Fibroblast of lung (primary cell): Measurements from ENCODE around the gene PITX3. TPM values are rescaled to one million over a fixed set of nuclear protein-coding genes. Genes with fewer than 3 reads are reported as not detected.
"Not testable (repeated sequence)": the region's sequence is repeated elsewhere in the genome, so short reads cannot be mapped to it uniquely, and the experiment has no call there.

Source experiments
- DNase-seq, 2 donors: peaks; one replicate each; pipeline versions ENCODE4 v3.0.0 to v3.0.0-alpha.2; 2010; ENCODE audit warnings: low read depth in 2 of 2
- H2AFZ ChIP-seq: 2 replicates; pipeline ENCODE4 v1.5.1; 2012; ENCODE audit warnings: low read length, control low read depth, inconsistent platforms
- H3K27ac ChIP-seq: 2 replicates; pipeline ENCODE4 v1.5.1; 2011; ENCODE audit warnings: low read length, control low read depth; ENCODE audit not compliant: insufficient read depth
- H3K27me3 ChIP-seq: 2 replicates; pipeline ENCODE4 v1.5.1; 2011; ENCODE audit warnings: mild to moderate bottlenecking, low read length; ENCODE audit not compliant: control insufficient read depth, insufficient read depth
- H3K36me3 ChIP-seq: 2 replicates; pipeline ENCODE4 v1.5.1; 2011; ENCODE audit warnings: low read length; ENCODE audit not compliant: control insufficient read depth, insufficient read depth
- H3K4me1 ChIP-seq: 2 replicates; pipeline ENCODE4 v1.5.1; 2011; ENCODE audit warnings: low read length; ENCODE audit not compliant: control insufficient read depth, insufficient read depth; ENCODE audit errors: extremely low read depth
- H3K4me2 ChIP-seq: 2 replicates; pipeline ENCODE4 v1.5.1; 2011; ENCODE audit warnings: low read length, control low read depth; ENCODE audit not compliant: insufficient read depth; ENCODE audit errors: extremely low read depth
- H3K4me3 ChIP-seq, 4 experiments: fragments of 200-600 bp in 1 of 4; sonication (generic) in 1 of 4; replicated peaks in 1 of 4; 2 replicates each; pipeline ENCODE4 v1.5.1; 2011 to 2016; ENCODE audit warnings: low read length in 4 of 4, low read depth in 3 of 4, mild to moderate bottlenecking in 3 of 4, control low read depth in 2 of 4, inconsistent platforms in 1 of 4, mixed read lengths in 1 of 4; ENCODE audit not compliant: insufficient read depth in 1 of 4; ENCODE audit errors: control extremely low read depth in 1 of 4
- H3K79me2 ChIP-seq: 2 replicates; pipeline ENCODE4 v1.5.1; 2012; ENCODE audit warnings: mild to moderate bottlenecking, low read length, inconsistent platforms; ENCODE audit not compliant: control insufficient read depth, insufficient read depth
- H3K9ac ChIP-seq: 2 replicates; pipeline ENCODE4 v1.5.1; 2011; ENCODE audit warnings: mild to moderate bottlenecking, low read length, control low read depth; ENCODE audit not compliant: insufficient read depth
- H3K9me3 ChIP-seq: 2 replicates; pipeline ENCODE4 v1.5.1; 2012; ENCODE audit warnings: low read depth, low read length; ENCODE audit not compliant: control insufficient read depth, insufficient read depth
- H4K20me1 ChIP-seq: 2 replicates; pipeline ENCODE4 v1.5.1; 2011; ENCODE audit warnings: low read length; ENCODE audit not compliant: control insufficient read depth, insufficient read depth; ENCODE audit errors: extremely low read depth
- EZH2 ChIP-seq: IDR thresholded peaks from 2 replicates; pipeline ENCODE4 v1.5.1; 2012; ENCODE audit warnings: low read length, control low read depth, mild to moderate bottlenecking; ENCODE audit errors: missing control alignments
- polyA plus RNA-seq, 2 donors: library from polyadenylated mRNA; depleted of rRNA in 1 of 2; stranded (reverse) in 1 of 2; unstranded in 1 of 2; fragments of >200 nt; gene quantifications; 2 replicates each; pipeline ENCODE4 v1.2.1, GENCODE V29; 2011 to 2012; ENCODE audit warnings: missing spikeins in 1 of 2
- total RNA-seq: library from RNA; depleted of rRNA; stranded (reverse); fragments of >200 nt; gene quantifications from 2 replicates; pipeline ENCODE4 v1.2.1, GENCODE V29; 2014
- TF ChIP-seq, protein P1 (sequence below), 2 donors: IDR thresholded peaks in 1 of 2; conservative IDR thresholded peaks in 1 of 2; 1 replicate in 1 of 2; 2 replicates in 1 of 2; pipeline ENCODE4 v1.5.1; 2011 to 2012; ENCODE audit warnings: low read length in 2 of 2, control low read depth in 1 of 2, inconsistent platforms in 1 of 2, low read depth in 1 of 2, mild to moderate bottlenecking in 1 of 2

The PITX3 gene
- total and polyA plus RNA-seq, 2 donors (not counting 1 experiment from before 2014, with no cell fraction given) = not detected

- H3K4me3 ChIP-seq = no peak overlapping the region
- no peaks in the 10 kb centered on the region for H3K9me3 ChIP-seq
- peaks cover 78% of the 10 kb centered on the region for H3K79me2 ChIP-seq
- no peak overlapping the region for H3K9ac ChIP-seq
- H4K20me1 ChIP-seq = no peaks in the 10 kb centered on the region
- no peaks in the 10 kb centered on the region for H3K36me3 ChIP-seq
- no peak overlapping the region for H3K27ac ChIP-seq
- TF ChIP-seq, protein P1, sequence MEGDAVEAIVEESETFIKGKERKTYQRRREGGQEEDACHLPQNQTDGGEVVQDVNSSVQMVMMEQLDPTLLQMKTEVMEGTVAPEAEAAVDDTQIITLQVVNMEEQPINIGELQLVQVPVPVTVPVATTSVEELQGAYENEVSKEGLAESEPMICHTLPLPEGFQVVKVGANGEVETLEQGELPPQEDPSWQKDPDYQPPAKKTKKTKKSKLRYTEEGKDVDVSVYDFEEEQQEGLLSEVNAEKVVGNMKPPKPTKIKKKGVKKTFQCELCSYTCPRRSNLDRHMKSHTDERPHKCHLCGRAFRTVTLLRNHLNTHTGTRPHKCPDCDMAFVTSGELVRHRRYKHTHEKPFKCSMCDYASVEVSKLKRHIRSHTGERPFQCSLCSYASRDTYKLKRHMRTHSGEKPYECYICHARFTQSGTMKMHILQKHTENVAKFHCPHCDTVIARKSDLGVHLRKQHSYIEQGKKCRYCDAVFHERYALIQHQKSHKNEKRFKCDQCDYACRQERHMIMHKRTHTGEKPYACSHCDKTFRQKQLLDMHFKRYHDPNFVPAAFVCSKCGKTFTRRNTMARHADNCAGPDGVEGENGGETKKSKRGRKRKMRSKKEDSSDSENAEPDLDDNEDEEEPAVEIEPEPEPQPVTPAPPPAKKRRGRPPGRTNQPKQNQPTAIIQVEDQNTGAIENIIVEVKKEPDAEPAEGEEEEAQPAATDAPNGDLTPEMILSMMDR (conservative IDR thresholded peaks at IDR 0.05 in 1 of 2, IDR thresholded peaks at IDR 0.05 in 1 of 2; ENCODE audit: low read depth in 1 of 2, low read length in 2 of 2) = no peak
- TF ChIP-seq EZH2 = no peak
- H3K27me3 ChIP-seq = no peaks in the 10 kb centered on the region
- no peak overlapping the region for H3K4me2 ChIP-seq
- no peaks in the 10 kb centered on the region for H3K4me1 ChIP-seq
- DNase-seq = no peak
- H2AFZ ChIP-seq = no peak overlapping the region
These were observed 13.1 kb upstream of the PITX3 start for GRCh38 chr10:102254426-102254825.

DNA sequence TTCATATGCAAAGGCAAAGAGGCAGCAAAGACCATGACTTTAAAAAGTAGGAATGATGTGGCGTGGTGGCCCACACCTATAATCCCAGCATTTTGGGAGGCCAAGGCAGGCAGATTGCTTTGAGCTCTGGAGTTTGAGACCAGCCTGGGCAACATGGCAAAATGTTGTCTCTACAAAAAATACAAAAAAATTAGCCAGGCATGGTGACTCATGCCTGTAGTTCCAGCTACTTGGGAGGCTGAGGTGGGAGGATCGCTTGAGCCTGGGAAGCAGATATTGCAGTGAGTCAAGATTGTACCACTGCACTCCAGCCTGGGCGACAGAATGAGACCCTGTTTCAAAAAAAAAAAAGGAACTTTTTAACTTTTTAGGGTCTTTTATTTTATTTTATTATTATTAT, 11.2 kb upstream of the PITX3 start:
- H3K27ac ChIP-seq, H3K9ac ChIP-seq, H3K4me3 ChIP-seq, H2AFZ ChIP-seq, H3K4me2 ChIP-seq, DNase-seq, H3K36me3 ChIP-seq, H3K9me3 ChIP-seq, H3K4me1 ChIP-seq, H4K20me1 ChIP-seq, H3K27me3 ChIP-seq: not testable (repeated sequence)
- H3K79me2 ChIP-seq = peaks cover 93% of the 10 kb centered on the region

DNA sequence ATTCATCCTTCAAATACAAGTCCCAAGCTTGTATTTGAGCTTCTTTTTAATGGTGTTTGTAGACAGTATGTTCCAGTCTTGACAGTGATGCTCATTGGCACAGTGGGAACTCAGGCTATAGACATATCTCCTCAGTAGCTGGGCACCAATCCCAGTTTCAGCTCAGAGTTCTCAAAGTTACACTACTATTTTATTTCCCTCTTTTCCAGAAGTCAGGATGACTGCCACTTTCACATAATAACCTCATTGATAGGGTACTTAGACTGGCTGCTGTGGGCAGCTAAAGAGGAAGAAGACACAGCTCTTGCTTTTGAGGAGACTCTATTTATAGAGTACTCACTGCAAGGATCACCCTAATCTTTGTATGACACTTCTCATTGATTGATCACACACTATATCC, 6.4 kb upstream of the PITX3 start:
- Histone ChIP-seq H3K36me3 (no peaks in the 10 kb centered on the region), H3K9me3 (no peaks in the 10 kb centered on the region), H3K79me2 (peaks cover 69% of the 10 kb centered on the region), H3K27ac (no peak overlapping the region), H3K4me1 (peaks cover 13% of the 10 kb centered on the region), H3K9ac (no peak overlapping the region), H3K4me3 (peak overlapping the region in 3 of 4 experiments; percentile 15 to 99 (median 93)), H3K4me2 (peak overlapping the region; percentile 51), H3K27me3 (no peaks in the 10 kb centered on the region), H2AFZ (no peak overlapping the region), H4K20me1 (no peaks in the 10 kb centered on the region)
- DNase-seq = no peak
- TF ChIP-seq, protein P1 (conservative IDR thresholded peaks at IDR 0.05 in 1 of 2, IDR thresholded peaks at IDR 0.05 in 1 of 2; ENCODE audit: low read depth in 1 of 2, low read length in 2 of 2) = no peak
- TF ChIP-seq EZH2 = no peak
